ENCODE measurements around the gene AKT3. TPM values are rescaled to one million over a fixed set of nuclear protein-coding genes. Genes with fewer than 3 reads are reported as not detected.

The AKT3 gene
- polyA plus RNA-seq, 1 experiment = 34.9 TPM

- TF ChIP-seq CTCF (IDR thresholded peaks at IDR 0.05; ENCODE audit: low read depth, low read length) = no peak
- Histone ChIP-seq H3K27ac (ENCODE audit: low read depth, low read length) (no peak overlapping the region), H3K4me3 (ENCODE audit: low read depth, low read length) (no peak overlapping the region), H3K27me3 (ENCODE audit: control insufficient read depth, insufficient read depth, low read length) (no peaks in the 10 kb centered on the region), H3K9me3 (ENCODE audit: control insufficient read depth, insufficient read depth, low read length) (peaks cover 14% of the 10 kb centered on the region; the same call in 1 of the 2 replicates)
- CTCF ChIA-PET = no interaction called here
- POLR2A ChIA-PET = no interaction called here
- DNase-seq (ENCODE audit: low read depth, low spot score) = no peak
Observed at GRCh38 chr1:243487649-243488227, 362.3 kb downstream of the AKT3 start.

DNA sequence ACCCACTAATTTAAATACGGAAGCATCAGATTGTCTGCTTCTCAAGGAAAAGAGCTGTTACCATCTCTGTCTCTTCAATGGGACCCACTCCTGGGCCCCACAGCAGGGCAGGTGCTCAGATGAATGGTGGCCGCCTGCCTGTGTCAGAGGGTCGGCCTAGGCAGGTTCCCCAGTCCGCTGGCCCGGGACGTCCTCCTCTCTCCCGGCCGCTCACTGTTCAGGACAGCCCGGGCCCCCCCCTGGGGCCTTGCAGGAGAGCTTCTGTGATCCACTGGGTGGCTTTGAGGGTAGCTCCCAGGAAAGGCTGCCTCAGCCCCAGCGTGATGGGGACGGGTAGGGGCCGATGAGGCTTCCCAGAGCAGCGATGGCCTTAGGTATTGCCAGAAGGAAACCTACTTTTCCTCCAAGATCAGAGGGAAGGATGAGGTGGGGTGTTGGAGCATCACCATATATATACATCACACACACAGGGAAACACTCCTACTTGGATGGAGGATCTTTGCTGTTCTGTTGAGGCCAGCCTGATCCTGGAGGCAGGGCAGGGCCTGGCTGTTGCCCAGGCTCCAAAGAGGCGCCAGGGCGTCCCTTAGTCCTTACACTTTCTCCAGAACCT is 362.9 kb downstream of the AKT3 start:
- no peak for TF ChIP-seq CTCF (IDR thresholded peaks at IDR 0.05; ENCODE audit: low read depth, low read length)
- no peak overlapping the region for H3K4me3 ChIP-seq (ENCODE audit: low read depth, low read length)
- H3K27ac ChIP-seq (ENCODE audit: low read depth, low read length) = no peak overlapping the region
- ChIA-PET CTCF (no interaction called here), POLR2A (no interaction called here)
- H3K27me3 ChIP-seq (ENCODE audit: control insufficient read depth, insufficient read depth, low read length) = no peaks in the 10 kb centered on the region
- H3K9me3 ChIP-seq (ENCODE audit: control insufficient read depth, insufficient read depth, low read length) = peaks cover 13% of the 10 kb centered on the region; the same call in 1 of the 2 replicates
- DNase-seq (ENCODE audit: low read depth, low spot score) = no peak

GRCh38 chr1:243483952-243484351 is 366.1 kb downstream of the AKT3 start:
- DNase-seq (ENCODE audit: low read depth, low spot score) = no peak
- H3K9me3 ChIP-seq (ENCODE audit: control insufficient read depth, insufficient read depth, low read length) = peaks cover 9% of the 10 kb centered on the region; the same call in 1 of the 2 replicates
- no peak overlapping the region for H3K4me3 ChIP-seq (ENCODE audit: low read depth, low read length)
- ChIA-PET POLR2A (no interaction called here), CTCF (no interaction called here)
- TF ChIP-seq CTCF (IDR thresholded peaks at IDR 0.05; ENCODE audit: low read depth, low read length) = no peak
- H3K27me3 ChIP-seq (ENCODE audit: control insufficient read depth, insufficient read depth, low read length) = no peaks in the 10 kb centered on the region
- H3K27ac ChIP-seq (ENCODE audit: low read depth, low read length) = no peak overlapping the region

GRCh38 chr1:243483071-243483771 is 366.8 kb downstream of the AKT3 start:
- Histone ChIP-seq H3K4me3 (ENCODE audit: low read depth, low read length) (no peak overlapping the region), H3K27ac (ENCODE audit: low read depth, low read length) (no peak overlapping the region), H3K27me3 (ENCODE audit: control insufficient read depth, insufficient read depth, low read length) (no peaks in the 10 kb centered on the region), H3K9me3 (ENCODE audit: control insufficient read depth, insufficient read depth, low read length) (peaks cover 9% of the 10 kb centered on the region; the same call in 1 of the 2 replicates)
- TF ChIP-seq CTCF (IDR thresholded peaks at IDR 0.05; ENCODE audit: low read depth, low read length) = no peak
- CTCF ChIA-PET = no interaction called here
- DNase-seq (ENCODE audit: low read depth, low spot score) = no peak
- POLR2A ChIA-PET = no interaction called here
